ENCODE results near the gene SERTAD4.

GRCh38 chr1:210264496-210265380, 32.1 kb downstream of the SERTAD4 start:
- TF ChIP-seq CTCF (conservative IDR thresholded peaks at IDR 0.05; ENCODE audit: low read depth, low read length) (peak; percentile 59), EZH2 (IDR thresholded peaks at IDR 0.05; ENCODE audit: borderline replicate concordance, low read depth, low read length, poor library complexity, severe bottlenecking) (no peak)
